Loucy (cell line): ENCODE results near the gene IL17C.

Source experiments
- H2AFZ ChIP-seq: fragments of 200-600 bp; sonication (generic); 2 replicates; pipeline ENCODE4 v1.6.0; 2016; ENCODE audit warnings: antibody characterized with exemption, mild to moderate bottlenecking, low read length, moderate library complexity
- H3F3A ChIP-seq: fragments of 200-600 bp; 2 replicates; pipeline ENCODE4 v1.6.0; 2016; ENCODE audit warnings: antibody characterized with exemption, low read depth, mild to moderate bottlenecking
- H3K27me3 ChIP-seq: fragments of 200-600 bp; sonication (generic); 2 replicates; pipeline ENCODE4 v1.6.1; 2014; ENCODE audit warnings: low read length, mild to moderate bottlenecking; ENCODE audit not compliant: insufficient read depth, poor library complexity, severe bottlenecking
- H3K36me3 ChIP-seq: fragments of 200-600 bp; sonication (generic); 2 replicates; pipeline ENCODE4 v1.6.1; 2016; ENCODE audit warnings: low read length; ENCODE audit not compliant: insufficient read depth
- H3K4me1 ChIP-seq: fragments of 200-600 bp; sonication (generic); 2 replicates; pipeline ENCODE4 v1.5.1; 2014; ENCODE audit warnings: low read length, mild to moderate bottlenecking; ENCODE audit not compliant: insufficient read depth, poor library complexity, severe bottlenecking
- H3K4me2 ChIP-seq: fragments of 200-600 bp; sonication (generic); 2 replicates; pipeline ENCODE4 v1.6.0; 2014; ENCODE audit warnings: antibody characterized with exemption, low read length, low read depth, mild to moderate bottlenecking; ENCODE audit not compliant: poor library complexity, severe bottlenecking
- H3K4me3 ChIP-seq: fragments of 200-600 bp; sonication (generic); 2 replicates; pipeline ENCODE4 v1.5.1; 2014; ENCODE audit warnings: low read length, mild to moderate bottlenecking, mixed read lengths; ENCODE audit not compliant: poor library complexity, severe bottlenecking
- H3K79me2 ChIP-seq: fragments of 200-600 bp; sonication (generic); 2 replicates; pipeline ENCODE4 v1.6.1; 2014; ENCODE audit warnings: low read length; ENCODE audit not compliant: insufficient read depth
- H3K9ac ChIP-seq: fragments of 200-600 bp; sonication (generic); 2 replicates; pipeline ENCODE4 v1.6.0; 2014; ENCODE audit warnings: mild to moderate bottlenecking, low read depth, low read length, moderate library complexity; ENCODE audit not compliant: poor library complexity, severe bottlenecking
- H3K9me2 ChIP-seq: fragments of 200-600 bp; sonication (generic); replicated peaks from 2 replicates; pipeline ENCODE4 v1.6.1; 2016; ENCODE audit warnings: low read depth, low read length, mixed read lengths
- H3K9me3 ChIP-seq: fragments of 200-600 bp; sonication (generic); 2 replicates; pipeline ENCODE4 v1.6.1; 2014; ENCODE audit warnings: mild to moderate bottlenecking, antibody characterized with exemption, low read length, low read depth; ENCODE audit not compliant: insufficient read depth
- H4K20me1 ChIP-seq: fragments of 200-600 bp; sonication (generic); 2 replicates; pipeline ENCODE4 v1.6.0; 2014; ENCODE audit warnings: antibody characterized with exemption, low read length, mild to moderate bottlenecking; ENCODE audit not compliant: insufficient read depth, poor library complexity, severe bottlenecking
- EZH2phosphoT487 ChIP-seq: fragments of 200-600 bp; IDR thresholded peaks from 2 replicates; pipeline ENCODE4 v1.6.1; 2018; ENCODE audit warnings: antibody characterized with exemption, mild to moderate bottlenecking, moderate library complexity, borderline replicate concordance
- TF ChIP-seq, protein P1 (sequence below): fragments of 200-600 bp; sonication (generic); conservative IDR thresholded peaks from 2 replicates; pipeline ENCODE4 v1.5.1; 2014; ENCODE audit warnings: mild to moderate bottlenecking, antibody characterized with exemption, low read length

The IL17C gene

DNA sequence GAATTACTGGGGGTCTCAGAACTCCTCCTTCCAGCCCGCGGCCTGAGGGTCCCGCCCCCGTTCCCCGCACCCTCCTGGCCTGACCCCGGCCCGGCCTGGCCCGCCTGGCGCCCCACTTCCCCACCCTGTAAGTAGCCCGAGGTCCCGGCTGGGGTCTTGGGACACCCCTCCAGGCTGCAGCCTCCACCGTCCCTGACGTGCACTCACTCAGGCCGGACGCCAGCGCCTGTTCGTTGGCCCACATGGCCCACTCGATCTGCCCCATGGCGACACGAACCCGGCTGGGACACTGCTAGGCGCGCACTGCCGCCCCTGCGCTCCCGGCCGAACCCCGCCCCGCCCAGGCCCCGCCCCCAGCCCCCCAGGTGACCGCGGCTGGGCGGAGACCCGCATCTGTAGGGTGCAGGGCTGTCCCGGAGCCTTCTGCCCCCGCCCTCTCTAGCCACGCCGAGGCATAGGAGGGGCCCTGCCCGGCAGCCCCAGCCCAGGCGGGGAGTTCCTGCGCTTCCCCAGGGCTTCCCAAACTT is 12.4 kb downstream of the IL17C start, which contains the start of gene CYBA:
Gene CYBA (minus strand): TSS at position 305 of the 527 bp plus-strand sequence. CDS start 40 bp downstream, at position 265.
- Histone ChIP-seq H3K4me2 (peak within 1 kb of the TSS; percentile 96), H3K9me3 (no peaks in the 10 kb centered on the region), H3K36me3 (no peaks in the 10 kb centered on the region; the same call in 1 of the 2 replicates), H3K27me3 (no peaks in the 10 kb centered on the region), H3K4me1 (peaks cover 5% of the 10 kb centered on the region), H3K9ac (peak within 1 kb of the TSS; percentile 79), H4K20me1 (peaks cover 12% of the 10 kb centered on the region), H3F3A (no peaks in the 10 kb centered on the region), H3K79me2 (peaks cover 23% of the 10 kb centered on the region), H2AFZ (no peak within 1 kb of the TSS), H3K4me3 (peak within 1 kb of the TSS; percentile 89), H3K9me2 (no peaks in the 10 kb centered on the region)
- no peak for TF ChIP-seq EZH2phosphoT487
- TF ChIP-seq, protein P1, sequence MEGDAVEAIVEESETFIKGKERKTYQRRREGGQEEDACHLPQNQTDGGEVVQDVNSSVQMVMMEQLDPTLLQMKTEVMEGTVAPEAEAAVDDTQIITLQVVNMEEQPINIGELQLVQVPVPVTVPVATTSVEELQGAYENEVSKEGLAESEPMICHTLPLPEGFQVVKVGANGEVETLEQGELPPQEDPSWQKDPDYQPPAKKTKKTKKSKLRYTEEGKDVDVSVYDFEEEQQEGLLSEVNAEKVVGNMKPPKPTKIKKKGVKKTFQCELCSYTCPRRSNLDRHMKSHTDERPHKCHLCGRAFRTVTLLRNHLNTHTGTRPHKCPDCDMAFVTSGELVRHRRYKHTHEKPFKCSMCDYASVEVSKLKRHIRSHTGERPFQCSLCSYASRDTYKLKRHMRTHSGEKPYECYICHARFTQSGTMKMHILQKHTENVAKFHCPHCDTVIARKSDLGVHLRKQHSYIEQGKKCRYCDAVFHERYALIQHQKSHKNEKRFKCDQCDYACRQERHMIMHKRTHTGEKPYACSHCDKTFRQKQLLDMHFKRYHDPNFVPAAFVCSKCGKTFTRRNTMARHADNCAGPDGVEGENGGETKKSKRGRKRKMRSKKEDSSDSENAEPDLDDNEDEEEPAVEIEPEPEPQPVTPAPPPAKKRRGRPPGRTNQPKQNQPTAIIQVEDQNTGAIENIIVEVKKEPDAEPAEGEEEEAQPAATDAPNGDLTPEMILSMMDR: no peak

DNA sequence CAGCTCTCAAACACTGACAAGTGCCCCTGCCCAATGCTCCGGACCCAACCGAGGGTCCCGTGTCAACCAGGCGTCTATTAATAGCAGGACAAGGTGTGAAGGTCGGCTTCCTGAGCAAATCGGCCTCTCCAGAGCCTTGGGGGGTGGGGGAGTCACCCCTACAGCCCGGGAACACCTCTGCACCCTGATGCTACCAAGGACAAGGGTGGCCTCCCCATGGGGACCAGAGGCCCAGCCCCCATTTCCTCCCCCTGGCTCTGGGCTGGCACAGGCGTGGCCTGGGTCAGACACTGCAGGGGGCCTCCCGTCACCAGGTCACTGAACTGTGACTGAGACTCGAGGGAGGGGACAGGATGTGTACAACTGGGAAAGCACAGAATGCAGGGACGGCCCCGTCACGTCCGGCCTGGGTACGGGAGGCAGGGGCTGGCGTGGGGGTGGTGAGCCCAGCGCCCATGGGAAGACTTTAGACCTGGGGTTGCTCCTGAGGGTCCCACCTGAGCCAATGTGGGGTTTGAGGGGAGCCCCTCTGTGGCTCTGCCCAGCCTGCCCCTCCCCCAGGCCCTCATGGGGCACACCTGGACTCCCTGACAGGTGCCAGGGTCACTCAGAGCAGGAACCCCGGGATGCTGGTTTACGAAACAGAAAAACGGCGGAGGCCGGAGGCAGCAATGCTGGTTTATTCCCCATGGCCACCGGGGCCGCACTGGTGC is 13.1 kb downstream of the IL17C start:
- Histone ChIP-seq H3K9me3 (no peaks in the 10 kb centered on the region), H3K9ac (peak overlapping the region; percentile 79), H3K4me1 (peaks cover 5% of the 10 kb centered on the region), H3F3A (no peaks in the 10 kb centered on the region), H3K4me3 (peak overlapping the region; percentile 89), H3K4me2 (peak overlapping the region; percentile 96), H2AFZ (no peak overlapping the region), H4K20me1 (peaks cover 12% of the 10 kb centered on the region), H3K79me2 (peaks cover 23% of the 10 kb centered on the region), H3K36me3 (no peaks in the 10 kb centered on the region; the same call in 1 of the 2 replicates), H3K9me2 (no peaks in the 10 kb centered on the region), H3K27me3 (no peaks in the 10 kb centered on the region)
- TF ChIP-seq, protein P1: no peak
- no peak for TF ChIP-seq EZH2phosphoT487

DNA sequence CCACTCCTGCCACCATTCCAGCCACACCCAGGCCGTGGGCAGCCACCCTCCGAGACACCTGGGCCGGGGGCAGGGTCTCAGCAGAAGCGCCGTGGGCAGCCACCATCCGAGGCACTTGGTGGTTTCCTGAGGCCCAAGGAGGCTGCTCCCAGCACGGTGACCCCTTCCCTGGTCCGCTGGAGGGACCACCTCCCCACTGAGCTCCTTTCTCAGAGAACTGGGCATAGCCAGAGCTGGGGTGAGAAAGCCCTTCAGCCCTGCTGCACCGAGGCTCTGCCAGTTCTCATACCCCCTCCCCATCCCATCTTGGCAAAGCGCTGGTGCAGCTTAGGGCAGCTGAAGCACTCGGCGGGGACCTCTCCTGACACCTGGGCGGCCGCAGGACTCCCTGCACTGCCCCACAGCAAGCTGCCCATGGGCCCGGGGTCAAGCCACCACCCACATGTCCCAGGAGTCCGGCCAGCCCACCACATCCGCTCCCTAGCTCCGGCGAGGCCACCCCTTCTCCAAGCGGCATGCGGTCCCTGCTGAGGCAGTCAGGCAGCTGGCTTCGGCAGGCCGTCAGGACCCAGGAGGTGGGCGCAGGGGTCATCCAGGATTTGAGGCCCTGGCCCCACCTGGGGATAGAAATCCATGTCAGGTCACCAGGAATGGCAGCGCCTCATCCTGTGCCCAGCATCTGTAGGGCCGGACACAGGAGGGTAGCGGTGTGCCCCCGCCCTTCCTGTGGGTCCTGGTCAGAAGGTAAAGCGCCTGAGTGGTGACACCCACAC is 13.8 kb downstream of the IL17C start:
- H4K20me1 ChIP-seq: peaks cover 12% of the 10 kb centered on the region
- H3K27me3 ChIP-seq: no peaks in the 10 kb centered on the region
- H3K4me1 ChIP-seq: peaks cover 5% of the 10 kb centered on the region
- peak overlapping the region; percentile 96 for H3K4me2 ChIP-seq
- H3K9ac ChIP-seq: peak overlapping the region; percentile 50
- H3K79me2 ChIP-seq: peaks cover 23% of the 10 kb centered on the region
- H3K9me3 ChIP-seq: no peaks in the 10 kb centered on the region
- no peak for TF ChIP-seq EZH2phosphoT487
- TF ChIP-seq, protein P1: no peak
- no peaks in the 10 kb centered on the region for H3K9me2 ChIP-seq
- no peaks in the 10 kb centered on the region for H3F3A ChIP-seq
- H3K4me3 ChIP-seq: peak overlapping the region; percentile 89
- H2AFZ ChIP-seq: no peak overlapping the region
- no peaks in the 10 kb centered on the region; the same call in 1 of the 2 replicates for H3K36me3 ChIP-seq
